ENCODE measurements around the gene TRAPPC10.
"Not testable (repeated sequence)": the region's sequence is repeated elsewhere in the genome, so short reads cannot be mapped to it uniquely, and the experiment has no call there.

- TF ChIP-seq, protein P1, sequence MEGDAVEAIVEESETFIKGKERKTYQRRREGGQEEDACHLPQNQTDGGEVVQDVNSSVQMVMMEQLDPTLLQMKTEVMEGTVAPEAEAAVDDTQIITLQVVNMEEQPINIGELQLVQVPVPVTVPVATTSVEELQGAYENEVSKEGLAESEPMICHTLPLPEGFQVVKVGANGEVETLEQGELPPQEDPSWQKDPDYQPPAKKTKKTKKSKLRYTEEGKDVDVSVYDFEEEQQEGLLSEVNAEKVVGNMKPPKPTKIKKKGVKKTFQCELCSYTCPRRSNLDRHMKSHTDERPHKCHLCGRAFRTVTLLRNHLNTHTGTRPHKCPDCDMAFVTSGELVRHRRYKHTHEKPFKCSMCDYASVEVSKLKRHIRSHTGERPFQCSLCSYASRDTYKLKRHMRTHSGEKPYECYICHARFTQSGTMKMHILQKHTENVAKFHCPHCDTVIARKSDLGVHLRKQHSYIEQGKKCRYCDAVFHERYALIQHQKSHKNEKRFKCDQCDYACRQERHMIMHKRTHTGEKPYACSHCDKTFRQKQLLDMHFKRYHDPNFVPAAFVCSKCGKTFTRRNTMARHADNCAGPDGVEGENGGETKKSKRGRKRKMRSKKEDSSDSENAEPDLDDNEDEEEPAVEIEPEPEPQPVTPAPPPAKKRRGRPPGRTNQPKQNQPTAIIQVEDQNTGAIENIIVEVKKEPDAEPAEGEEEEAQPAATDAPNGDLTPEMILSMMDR (IDR thresholded peaks at IDR 0.05) = not testable (repeated sequence)
- TF ChIP-seq POLR2A (IDR thresholded peaks at IDR 0.05) = not testable (repeated sequence)
These were observed 101.7 kb downstream of the TRAPPC10 start for GRCh38 chr21:44113702-44114371.

All from uterus (tissue), 2 donors.